Stimulated activated CD8-positive, alpha-beta memory T cell treated with anti-CD3 and anti-CD28 coated beads, Interleukin-12 subunit alpha, Interleukin-12 subunit beta, amount 100 ng/mL, for 24 hours (primary cell): ENCODE data around the gene ABTB1.

Experiments
- DNase-seq: peaks from one replicate; pipeline ENCODE4 v3.0.0-alpha.2; 2020; ENCODE audit errors: extremely low read depth

The ABTB1 gene

GRCh38 chr3:127686512-127686894 is 13.8 kb downstream of the ABTB1 start:
- DNase-seq = no peak

GRCh38 chr3:127687228-127687737 is 14.5 kb downstream of the ABTB1 start:
- no peak for DNase-seq

DNA sequence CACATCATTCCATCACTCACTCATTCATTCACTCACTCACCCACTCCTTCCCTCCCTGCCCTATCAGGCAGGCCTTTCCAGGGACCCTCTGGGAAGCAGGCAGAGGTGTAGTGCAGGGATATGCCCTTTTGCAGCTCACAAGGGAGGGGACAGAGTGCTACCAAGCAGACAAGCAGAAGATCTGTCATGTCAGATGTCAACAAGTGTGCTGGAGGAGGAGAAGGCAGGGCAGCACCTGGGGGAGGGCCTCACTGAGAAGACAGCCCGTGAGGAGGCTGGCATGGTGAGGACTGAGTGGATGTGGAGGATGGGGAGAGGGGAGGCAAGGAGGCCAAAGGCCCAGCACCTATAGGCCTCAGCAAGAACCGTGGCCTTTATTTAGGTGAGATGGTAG is 15.3 kb downstream of the ABTB1 start:
- DNase-seq = no peak

- no peak for DNase-seq
Observed at GRCh38 chr3:127688416-127689265, 15.9 kb downstream of the ABTB1 start.

- no peak for DNase-seq
Observed at GRCh38 chr3:127689266-127689860, 16.6 kb downstream of the ABTB1 start.

- no peak for DNase-seq
Observed at GRCh38 chr3:127690106-127690505, 17.4 kb downstream of the ABTB1 start.

DNA sequence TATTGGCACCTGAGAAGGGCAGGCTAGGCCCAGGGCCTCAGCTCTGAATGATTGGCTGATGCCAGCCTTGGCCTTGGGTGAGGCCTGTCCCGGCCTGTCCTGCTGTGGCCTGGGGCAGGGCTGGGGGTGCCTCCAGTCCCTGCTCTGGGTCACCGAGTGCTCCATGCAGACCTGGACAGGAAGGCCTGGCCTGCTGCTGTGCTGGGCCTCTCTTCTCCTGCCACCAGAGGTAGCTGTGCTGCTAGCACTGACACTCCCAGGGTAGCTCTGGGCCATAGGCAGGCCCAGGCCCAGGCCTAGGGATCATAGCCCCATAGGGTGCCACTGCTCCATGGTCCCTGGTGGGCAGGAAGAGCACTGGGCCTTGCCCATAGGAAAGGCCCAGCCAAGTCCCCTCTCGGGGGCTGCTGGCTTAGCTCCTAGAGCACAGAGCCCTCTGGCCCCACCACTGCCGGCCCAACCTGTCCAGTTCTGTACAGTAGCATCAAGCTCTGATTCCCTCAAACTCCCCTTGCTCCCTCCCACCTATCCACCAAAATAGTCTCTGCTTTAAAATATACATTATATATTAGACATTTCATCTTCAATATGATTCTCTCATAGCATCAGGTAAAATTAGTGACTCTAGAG is 18.2 kb downstream of the ABTB1 start:
- no peak for DNase-seq

DNA sequence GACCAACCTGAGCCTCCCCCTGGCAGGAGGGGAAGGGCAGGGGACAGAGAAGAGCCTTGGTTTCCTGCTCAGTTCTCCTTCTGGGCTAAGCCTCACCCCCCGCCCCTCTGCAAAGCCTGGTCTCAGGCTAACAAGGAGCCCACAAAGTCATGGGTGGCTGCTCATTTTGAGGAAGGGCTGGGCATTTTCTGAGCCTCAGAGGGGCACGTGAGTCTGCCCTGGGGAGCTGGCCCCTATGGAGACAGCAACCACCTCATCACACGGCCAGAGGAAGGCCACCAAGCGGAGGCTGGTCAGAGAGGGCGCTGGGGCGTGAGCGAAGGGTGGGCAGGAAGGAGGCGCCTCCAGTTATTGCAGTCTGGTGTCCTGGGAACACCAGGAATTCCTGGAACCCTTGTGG is 18.7 kb downstream of the ABTB1 start:
- no peak for DNase-seq

GRCh38 chr3:127691974-127692373 is 19.2 kb downstream of the ABTB1 start:
- no peak for DNase-seq

- DNase-seq = no peak
Observed at GRCh38 chr3:127692501-127693335, 20.0 kb downstream of the ABTB1 start.

DNA sequence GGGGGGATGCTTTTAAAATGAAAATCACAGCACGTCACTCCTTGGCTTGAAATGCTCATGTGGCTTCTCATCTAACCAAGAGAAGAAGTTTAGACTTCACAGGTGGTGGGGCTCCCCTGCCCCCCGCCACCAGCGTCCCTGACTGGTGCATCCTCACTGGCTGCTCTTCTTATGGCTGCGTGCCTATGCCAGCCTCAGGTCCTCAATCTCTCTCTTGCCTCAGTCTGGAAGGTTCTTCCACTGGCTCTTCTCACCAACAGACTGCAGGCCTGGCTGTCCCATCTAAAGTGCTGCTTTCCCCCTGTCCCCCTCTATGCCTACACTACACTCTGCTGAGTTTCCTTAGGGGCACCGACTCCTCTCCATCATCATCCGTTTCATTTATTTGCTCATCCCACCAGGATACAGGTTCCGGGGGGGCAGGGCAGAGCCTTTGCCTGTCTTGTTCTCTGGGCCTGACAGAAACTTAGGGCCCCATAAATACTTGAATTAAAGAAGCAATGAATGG is 20.6 kb downstream of the ABTB1 start:
- no peak for DNase-seq

DNA sequence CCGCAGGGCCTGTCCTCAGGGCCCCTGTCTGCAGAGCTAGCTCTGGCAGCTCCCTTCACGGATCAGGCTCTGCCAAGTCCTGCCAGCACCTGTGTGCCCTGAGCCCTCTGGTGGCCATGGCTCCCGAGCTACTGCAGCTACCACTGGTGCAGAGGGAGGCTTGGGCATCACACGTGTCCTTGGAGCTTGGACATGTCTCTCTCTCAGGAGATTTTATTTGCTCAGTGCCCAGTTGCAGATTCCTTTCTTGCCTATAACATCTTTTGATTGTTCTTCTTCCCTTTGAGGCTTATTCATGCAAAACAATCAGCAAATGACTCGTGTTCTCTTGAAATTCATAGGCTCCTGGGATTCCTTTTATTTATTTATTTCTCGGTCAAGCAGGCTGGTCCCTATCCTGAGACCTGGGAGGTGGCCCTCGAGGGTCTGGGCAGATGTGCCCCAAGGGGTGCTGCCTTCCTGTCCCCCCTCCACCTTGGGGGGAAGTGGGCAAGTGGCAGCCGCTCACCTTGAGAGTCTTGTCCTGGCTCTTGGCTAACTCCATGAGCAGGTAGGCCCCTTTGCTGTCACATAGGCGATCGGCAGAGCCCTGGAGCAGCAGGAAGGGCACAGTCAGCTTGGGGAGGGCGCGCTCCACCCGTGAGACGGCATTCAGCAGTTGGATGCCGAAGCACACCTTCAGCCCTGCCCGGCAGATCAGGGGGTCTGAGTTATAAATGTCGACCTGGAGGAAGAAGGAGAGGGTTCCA is 21.9 kb downstream of the ABTB1 start:
- DNase-seq = no peak

DNA sequence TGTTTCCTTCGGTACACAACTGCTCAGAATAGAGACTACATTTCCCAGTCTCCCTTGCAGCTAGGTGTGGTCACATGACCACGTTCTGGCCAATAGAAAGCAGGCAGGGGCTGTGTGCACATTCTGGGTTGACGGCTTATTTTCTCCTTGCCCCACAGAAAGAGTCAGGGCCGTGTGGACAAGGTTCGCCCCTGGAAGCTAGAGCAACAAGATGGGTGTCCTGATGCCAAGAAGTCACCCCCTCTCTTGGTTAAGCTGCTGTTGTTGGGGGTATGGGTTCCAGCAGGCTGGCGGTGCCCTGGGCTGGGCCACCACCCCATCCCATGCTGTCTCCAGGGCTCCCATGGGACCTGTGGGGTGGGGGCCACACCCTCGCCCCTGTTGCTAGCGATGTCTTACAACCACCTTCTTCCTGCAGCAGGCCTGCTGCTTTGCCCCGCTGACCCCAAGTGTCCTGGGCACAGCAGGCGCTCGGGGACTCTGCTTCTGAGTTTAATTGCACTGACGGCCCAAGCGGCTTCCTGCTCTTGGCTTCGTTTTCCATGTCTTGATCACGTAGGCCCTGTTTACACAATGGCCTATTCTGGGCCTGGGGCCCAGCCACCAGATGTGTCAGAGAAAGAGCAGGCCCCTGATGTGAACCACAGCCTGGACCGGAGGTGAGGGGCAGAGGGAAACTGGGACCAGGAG is 24.9 kb downstream of the ABTB1 start:
- no peak for DNase-seq

DNA sequence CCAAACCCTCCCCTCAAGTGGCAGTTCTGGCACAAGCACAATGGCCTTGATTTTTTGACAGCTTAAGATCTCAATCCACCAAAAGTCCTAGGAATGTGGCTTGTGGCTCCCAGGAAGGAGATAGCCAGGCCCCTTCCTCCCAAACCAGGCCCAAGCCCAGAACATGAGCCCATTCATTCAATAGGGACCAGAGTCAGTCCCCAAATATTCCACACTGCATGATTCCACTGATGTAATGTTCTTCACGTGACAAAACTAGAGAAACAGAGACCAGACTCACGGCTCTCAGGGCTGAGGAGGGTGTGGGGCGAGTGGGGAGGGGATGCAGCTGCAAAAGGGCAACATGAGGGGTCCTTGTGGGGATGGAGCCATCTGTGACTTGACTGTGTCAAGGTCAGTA is 25.5 kb downstream of the ABTB1 start:
- no peak for DNase-seq

- DNase-seq = no peak
Observed at GRCh38 chr3:127698691-127699415, 26.1 kb downstream of the ABTB1 start.

- DNase-seq = no peak
Observed at GRCh38 chr3:127699416-127700300, 26.9 kb downstream of the ABTB1 start.

- no peak for DNase-seq
Observed at GRCh38 chr3:127700406-127700805, 27.7 kb downstream of the ABTB1 start.

- no peak for DNase-seq
Observed at GRCh38 chr3:127701280-127701911, 28.6 kb downstream of the ABTB1 start.
